ENCODE results near the gene RAD51B.

DNA sequence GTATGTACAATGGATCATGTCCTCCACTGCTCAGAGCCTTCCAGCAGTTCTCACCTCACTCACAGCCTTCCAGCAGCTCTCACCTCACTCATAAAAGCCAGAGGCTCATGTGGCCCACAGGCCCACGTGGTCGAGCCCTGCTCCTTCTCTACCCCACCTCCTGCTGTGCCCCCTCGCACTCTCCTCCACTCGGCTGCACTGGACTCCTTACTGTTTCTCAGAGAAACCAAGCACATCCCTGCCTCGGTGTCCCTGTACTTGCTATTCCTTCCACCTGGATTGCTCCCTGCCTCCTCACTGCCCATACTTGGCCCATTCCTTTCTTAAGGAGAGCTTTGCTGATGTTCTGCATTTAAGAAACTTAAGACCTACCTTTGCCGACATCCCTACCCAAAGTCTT is 753.5 kb downstream of the RAD51B start:
- TF ChIP-seq, protein P1, sequence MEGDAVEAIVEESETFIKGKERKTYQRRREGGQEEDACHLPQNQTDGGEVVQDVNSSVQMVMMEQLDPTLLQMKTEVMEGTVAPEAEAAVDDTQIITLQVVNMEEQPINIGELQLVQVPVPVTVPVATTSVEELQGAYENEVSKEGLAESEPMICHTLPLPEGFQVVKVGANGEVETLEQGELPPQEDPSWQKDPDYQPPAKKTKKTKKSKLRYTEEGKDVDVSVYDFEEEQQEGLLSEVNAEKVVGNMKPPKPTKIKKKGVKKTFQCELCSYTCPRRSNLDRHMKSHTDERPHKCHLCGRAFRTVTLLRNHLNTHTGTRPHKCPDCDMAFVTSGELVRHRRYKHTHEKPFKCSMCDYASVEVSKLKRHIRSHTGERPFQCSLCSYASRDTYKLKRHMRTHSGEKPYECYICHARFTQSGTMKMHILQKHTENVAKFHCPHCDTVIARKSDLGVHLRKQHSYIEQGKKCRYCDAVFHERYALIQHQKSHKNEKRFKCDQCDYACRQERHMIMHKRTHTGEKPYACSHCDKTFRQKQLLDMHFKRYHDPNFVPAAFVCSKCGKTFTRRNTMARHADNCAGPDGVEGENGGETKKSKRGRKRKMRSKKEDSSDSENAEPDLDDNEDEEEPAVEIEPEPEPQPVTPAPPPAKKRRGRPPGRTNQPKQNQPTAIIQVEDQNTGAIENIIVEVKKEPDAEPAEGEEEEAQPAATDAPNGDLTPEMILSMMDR (IDR thresholded peaks at IDR 0.05): no peak
- TF ChIP-seq TCF7L2 (IDR thresholded peaks at IDR 0.05; ENCODE audit: low read depth, low read length): no peak
- TF ChIP-seq SIN3A (IDR thresholded peaks at IDR 0.05; ENCODE audit: borderline replicate concordance, insufficient read depth, low read depth, low read length): no peak
- TF ChIP-seq, protein P2, sequence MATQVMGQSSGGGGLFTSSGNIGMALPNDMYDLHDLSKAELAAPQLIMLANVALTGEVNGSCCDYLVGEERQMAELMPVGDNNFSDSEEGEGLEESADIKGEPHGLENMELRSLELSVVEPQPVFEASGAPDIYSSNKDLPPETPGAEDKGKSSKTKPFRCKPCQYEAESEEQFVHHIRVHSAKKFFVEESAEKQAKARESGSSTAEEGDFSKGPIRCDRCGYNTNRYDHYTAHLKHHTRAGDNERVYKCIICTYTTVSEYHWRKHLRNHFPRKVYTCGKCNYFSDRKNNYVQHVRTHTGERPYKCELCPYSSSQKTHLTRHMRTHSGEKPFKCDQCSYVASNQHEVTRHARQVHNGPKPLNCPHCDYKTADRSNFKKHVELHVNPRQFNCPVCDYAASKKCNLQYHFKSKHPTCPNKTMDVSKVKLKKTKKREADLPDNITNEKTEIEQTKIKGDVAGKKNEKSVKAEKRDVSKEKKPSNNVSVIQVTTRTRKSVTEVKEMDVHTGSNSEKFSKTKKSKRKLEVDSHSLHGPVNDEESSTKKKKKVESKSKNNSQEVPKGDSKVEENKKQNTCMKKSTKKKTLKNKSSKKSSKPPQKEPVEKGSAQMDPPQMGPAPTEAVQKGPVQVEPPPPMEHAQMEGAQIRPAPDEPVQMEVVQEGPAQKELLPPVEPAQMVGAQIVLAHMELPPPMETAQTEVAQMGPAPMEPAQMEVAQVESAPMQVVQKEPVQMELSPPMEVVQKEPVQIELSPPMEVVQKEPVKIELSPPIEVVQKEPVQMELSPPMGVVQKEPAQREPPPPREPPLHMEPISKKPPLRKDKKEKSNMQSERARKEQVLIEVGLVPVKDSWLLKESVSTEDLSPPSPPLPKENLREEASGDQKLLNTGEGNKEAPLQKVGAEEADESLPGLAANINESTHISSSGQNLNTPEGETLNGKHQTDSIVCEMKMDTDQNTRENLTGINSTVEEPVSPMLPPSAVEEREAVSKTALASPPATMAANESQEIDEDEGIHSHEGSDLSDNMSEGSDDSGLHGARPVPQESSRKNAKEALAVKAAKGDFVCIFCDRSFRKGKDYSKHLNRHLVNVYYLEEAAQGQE (IDR thresholded peaks at IDR 0.05; ENCODE audit: insufficient read depth in 1 of 2, low read depth in 2 of 2, low read length in 1 of 2): no peak
- TF ChIP-seq POLR2AphosphoS5 (IDR thresholded peaks at IDR 0.05; ENCODE audit: low read depth, low read length): no peak
